ENCODE measurements around the gene PDZD4.
A peak's percentile ranks its signal among the peaks of the same experiment; 100 is the strongest.

- TF ChIP-seq USF2 (IDR thresholded peaks at IDR 0.05; ENCODE audit: borderline replicate concordance, low read depth, low read length) (no peak), GABPA (IDR thresholded peaks at IDR 0.05; ENCODE audit: low read depth) (no peak), TCF12 (IDR thresholded peaks at IDR 0.05) (no peak), RAD21 (IDR thresholded peaks at IDR 0.05; ENCODE audit: low read length) (peak; percentile 90), POLR2AphosphoS5 (IDR thresholded peaks at IDR 0.05; ENCODE audit: low read depth, low read length) (0 out of 2 replicates have a peak, but pooled peaks have one; percentile 24), RFX5 (IDR thresholded peaks at IDR 0.05; ENCODE audit: low read length) (no peak), SMC3 (IDR thresholded peaks at IDR 0.05; ENCODE audit: low read depth, low read length) (peak; percentile 87), SIN3A (IDR thresholded peaks at IDR 0.05; ENCODE audit: borderline replicate concordance, low read depth, low read length) (no peak), FOXJ3 (CRISPR knock-in tag; IDR thresholded peaks at IDR 0.05) (no peak), ZBTB33 (IDR thresholded peaks at IDR 0.05; ENCODE audit: borderline replicate concordance, low read depth) (no peak)
- TF ChIP-seq, protein P1, sequence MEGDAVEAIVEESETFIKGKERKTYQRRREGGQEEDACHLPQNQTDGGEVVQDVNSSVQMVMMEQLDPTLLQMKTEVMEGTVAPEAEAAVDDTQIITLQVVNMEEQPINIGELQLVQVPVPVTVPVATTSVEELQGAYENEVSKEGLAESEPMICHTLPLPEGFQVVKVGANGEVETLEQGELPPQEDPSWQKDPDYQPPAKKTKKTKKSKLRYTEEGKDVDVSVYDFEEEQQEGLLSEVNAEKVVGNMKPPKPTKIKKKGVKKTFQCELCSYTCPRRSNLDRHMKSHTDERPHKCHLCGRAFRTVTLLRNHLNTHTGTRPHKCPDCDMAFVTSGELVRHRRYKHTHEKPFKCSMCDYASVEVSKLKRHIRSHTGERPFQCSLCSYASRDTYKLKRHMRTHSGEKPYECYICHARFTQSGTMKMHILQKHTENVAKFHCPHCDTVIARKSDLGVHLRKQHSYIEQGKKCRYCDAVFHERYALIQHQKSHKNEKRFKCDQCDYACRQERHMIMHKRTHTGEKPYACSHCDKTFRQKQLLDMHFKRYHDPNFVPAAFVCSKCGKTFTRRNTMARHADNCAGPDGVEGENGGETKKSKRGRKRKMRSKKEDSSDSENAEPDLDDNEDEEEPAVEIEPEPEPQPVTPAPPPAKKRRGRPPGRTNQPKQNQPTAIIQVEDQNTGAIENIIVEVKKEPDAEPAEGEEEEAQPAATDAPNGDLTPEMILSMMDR (IDR thresholded peaks at IDR 0.05) = peak; percentile 92
- TF ChIP-seq, protein P2, sequence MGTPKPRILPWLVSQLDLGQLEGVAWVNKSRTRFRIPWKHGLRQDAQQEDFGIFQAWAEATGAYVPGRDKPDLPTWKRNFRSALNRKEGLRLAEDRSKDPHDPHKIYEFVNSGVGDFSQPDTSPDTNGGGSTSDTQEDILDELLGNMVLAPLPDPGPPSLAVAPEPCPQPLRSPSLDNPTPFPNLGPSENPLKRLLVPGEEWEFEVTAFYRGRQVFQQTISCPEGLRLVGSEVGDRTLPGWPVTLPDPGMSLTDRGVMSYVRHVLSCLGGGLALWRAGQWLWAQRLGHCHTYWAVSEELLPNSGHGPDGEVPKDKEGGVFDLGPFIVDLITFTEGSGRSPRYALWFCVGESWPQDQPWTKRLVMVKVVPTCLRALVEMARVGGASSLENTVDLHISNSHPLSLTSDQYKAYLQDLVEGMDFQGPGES (IDR thresholded peaks at IDR 0.05; ENCODE audit: low read depth, low read length) = no peak
- TF ChIP-seq, protein P3, sequence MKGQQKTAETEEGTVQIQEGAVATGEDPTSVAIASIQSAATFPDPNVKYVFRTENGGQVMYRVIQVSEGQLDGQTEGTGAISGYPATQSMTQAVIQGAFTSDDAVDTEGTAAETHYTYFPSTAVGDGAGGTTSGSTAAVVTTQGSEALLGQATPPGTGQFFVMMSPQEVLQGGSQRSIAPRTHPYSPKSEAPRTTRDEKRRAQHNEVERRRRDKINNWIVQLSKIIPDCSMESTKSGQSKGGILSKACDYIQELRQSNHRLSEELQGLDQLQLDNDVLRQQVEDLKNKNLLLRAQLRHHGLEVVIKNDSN (IDR thresholded peaks at IDR 0.05; ENCODE audit: borderline replicate concordance, low read depth) = no peak
Observed at GRCh38 chrX:153763989-153764755, 66.2 kb downstream of the PDZD4 start, which contains the start of gene PLXNB3.
